ENCODE results near the gene AMFR.
"Not testable (repeated sequence)": the region's sequence is repeated elsewhere in the genome, so short reads cannot be mapped to it uniquely, and the experiment has no call there.

AMFR gene

GRCh38 chr16:56382901-56383355, 42.4 kb downstream of the AMFR start:
- no peak for DNase-seq (ENCODE audit: low read depth)
- no peak for TF ChIP-seq CTCF (IDR thresholded peaks at IDR 0.05; ENCODE audit: low read depth, low read length, missing control alignments)

GRCh38 chr16:56382459-56382858, 42.9 kb downstream of the AMFR start:
- no peak overlapping the region for H3K4me3 ChIP-seq (ENCODE audit: low read depth, low read length)
- no peak for DNase-seq (ENCODE audit: low read depth)
- no peak for TF ChIP-seq CTCF (IDR thresholded peaks at IDR 0.05; ENCODE audit: low read depth, low read length, missing control alignments)

More at GRCh38 chr16:56382901-56383355, 42.4 kb downstream of the AMFR start:
- H3K4me3 ChIP-seq (ENCODE audit: low read depth, low read length), result no peak overlapping the region

GRCh38 chr16:56380778-56381485, 44.4 kb downstream of the AMFR start:
- H3K4me3 ChIP-seq (ENCODE audit: low read depth, low read length); DNase-seq (ENCODE audit: low read depth): not testable (repeated sequence)

- not testable (repeated sequence) for H3K4me3 ChIP-seq (ENCODE audit: low read depth, low read length); DNase-seq (ENCODE audit: low read depth)
Observed at GRCh38 chr16:56379044-56379443, 46.3 kb downstream of the AMFR start.

- DNase-seq (ENCODE audit: low read depth), result not testable (repeated sequence)
Observed at GRCh38 chr16:56375792-56376191, 49.6 kb downstream of the AMFR start.

GRCh38 chr16:56373003-56373402, 52.3 kb downstream of the AMFR start:
- DNase-seq (ENCODE audit: low read depth), result no peak
- no peak overlapping the region for H3K4me3 ChIP-seq (ENCODE audit: low read depth, low read length)
- TF ChIP-seq CTCF (IDR thresholded peaks at IDR 0.05; ENCODE audit: low read depth, low read length, missing control alignments), result no peak

More at GRCh38 chr16:56375792-56376191, 49.6 kb downstream of the AMFR start:
- H3K4me3 ChIP-seq (ENCODE audit: low read depth, low read length), result not testable (repeated sequence)

GRCh38 chr16:56372013-56372634, 53.2 kb downstream of the AMFR start:
- DNase-seq (ENCODE audit: low read depth), result no peak
- H3K4me3 ChIP-seq (ENCODE audit: low read depth, low read length), result no peak overlapping the region
- TF ChIP-seq CTCF (IDR thresholded peaks at IDR 0.05; ENCODE audit: low read depth, low read length, missing control alignments), result no peak

- no peak overlapping the region for H3K4me3 ChIP-seq (ENCODE audit: low read depth, low read length)
- no peak for DNase-seq (ENCODE audit: low read depth)
- no peak for TF ChIP-seq CTCF (IDR thresholded peaks at IDR 0.05; ENCODE audit: low read depth, low read length, missing control alignments)
Observed at GRCh38 chr16:56371660-56371937, 53.7 kb downstream of the AMFR start.

Measured in GM12864 (cell line).